A549 (cell line): ENCODE data around the gene MGMT. TPM values are rescaled to one million over a fixed set of nuclear protein-coding genes. Genes with fewer than 3 reads are reported as not detected.
A peak's percentile ranks its signal among the peaks of the same experiment; 100 is the strongest.

Experiments
- ATAC-seq, 2 experiments: fragments of 200-7000 bp in 1 of 2; fragments of >200 bp in 1 of 2; cut with Nextera tagmentation in 1 of 2; cut with Tn5 transposase in 1 of 2; 3 replicates each; pipeline versions ENCODE4 v1.8.0 to v1.9.1; 2018 to 2020; ENCODE audit warnings: mild to moderate bottlenecking in 1 of 2, moderate library complexity in 1 of 2
- CTCF ChIA-PET: fragments of 300-600 bp; sonication (Branson Sonifier 250); formaldehyde crosslinking; extraction: SDS; loops from one replicate; lab custom pipeline; 2021; ENCODE audit warnings: antibody characterized with exemption, inconsistent platforms; lab: Yijun Ruan, JAX
- POLR2A ChIA-PET: fragments of 350-600 bp; formaldehyde crosslinking; extraction: SDS; loops from one replicate; lab custom pipeline; 2021; ENCODE audit warnings: antibody characterized with exemption, inconsistent platforms; lab: Yijun Ruan, JAX
- DNase-seq, 2 experiments: peaks; one replicate each; pipeline versions ENCODE4 v3.0.0 to v3.0.0-alpha.2; 2011 to 2016; ENCODE audit warnings: low read depth in 1 of 2, low spot score in 1 of 2
- FAIRE-seq: peaks from 2 replicates; lab custom pipeline; 2011; peaks lifted over from hg19 to GRCh38; lab: Jason Lieb, UNC
- H3K27ac ChIP-seq, 2 experiments: fragments of >200 bp; sonication (Bioruptor Twin); formaldehyde crosslinking; 3 replicates each; pipeline ENCODE4 v1.5.1; 2016 to 2017
- H3K4me1 ChIP-seq: fragments of >200 bp; sonication (Bioruptor Twin); formaldehyde crosslinking; 3 replicates; pipeline ENCODE4 v1.6.1; 2016
- H3K4me2 ChIP-seq: fragments of >200 bp; sonication (Bioruptor Twin); formaldehyde crosslinking; 3 replicates; pipeline ENCODE4 v1.6.1; 2016
- H3K4me3 ChIP-seq: fragments of >200 bp; sonication (Bioruptor Twin); formaldehyde crosslinking; 3 replicates; pipeline ENCODE4 v1.5.1; 2016
- H3K9me3 ChIP-seq: fragments of >200 bp; sonication (Bioruptor Twin); formaldehyde crosslinking; 3 replicates; pipeline ENCODE4 v1.6.1; 2016
- BHLHE40 ChIP-seq: IDR thresholded peaks from 2 replicates; pipeline ENCODE4 v1.6.1; 2012; ENCODE audit warnings: low read depth, low read length, inconsistent platforms
- CHD4 ChIP-seq: fragments of 200-600 bp; sonication (generic); IDR thresholded peaks from 2 replicates; pipeline ENCODE4 v1.6.1; 2016; ENCODE audit warnings: antibody characterized with exemption, mild to moderate bottlenecking, borderline replicate concordance
- EHF ChIP-seq: fragments of 250-450 bp; sonication (Bioruptor Pico); IDR thresholded peaks from 2 replicates; pipeline ENCODE4 v1.5.0; 2020; ENCODE audit warnings: mild to moderate bottlenecking
- FOSB ChIP-seq: fragments of 250-450 bp; sonication (Bioruptor Pico); IDR thresholded peaks from 2 replicates; pipeline ENCODE4 v1.5.0; 2020; ENCODE audit warnings: mild to moderate bottlenecking, moderate library complexity
- FOXS1 ChIP-seq: fragments of 250-450 bp; sonication (Bioruptor Pico); IDR thresholded peaks from 2 replicates; pipeline ENCODE4 v1.5.0; 2020; ENCODE audit warnings: mild to moderate bottlenecking, moderate library complexity
- HDAC2 ChIP-seq: fragments of 200-600 bp; sonication (generic); IDR thresholded peaks from 2 replicates; pipeline ENCODE4 v1.6.1; 2016
- HOXA7 ChIP-seq: fragments of 250-450 bp; sonication (Bioruptor Pico); IDR thresholded peaks from 2 replicates; pipeline ENCODE4 v1.5.0; 2020; ENCODE audit warnings: mild to moderate bottlenecking, moderate library complexity
- HOXB5 ChIP-seq: fragments of 250-450 bp; sonication (Bioruptor Pico); IDR thresholded peaks from 2 replicates; pipeline ENCODE4 v1.5.0; 2020; ENCODE audit warnings: mild to moderate bottlenecking, moderate library complexity
- MAFK ChIP-seq: fragments of 450-650 bp; IDR thresholded peaks from 2 replicates; pipeline ENCODE4 v1.6.1; 2014; ENCODE audit not compliant: partially characterized antibody
- NR3C1 ChIP-seq: fragments of >200 bp; sonication (Bioruptor Twin); formaldehyde crosslinking; IDR thresholded peaks from 3 replicates; pipeline ENCODE4 v1.6.1; 2017
- POLR2A ChIP-seq: IDR thresholded peaks from 2 replicates; pipeline ENCODE4 v1.6.1; 2012; ENCODE audit warnings: mild to moderate bottlenecking, low read length
- RAD21 ChIP-seq, 2 experiments: fragments of >200 bp in 1 of 2; sonication (Bioruptor Twin) in 1 of 2; formaldehyde crosslinking in 1 of 2; IDR thresholded peaks in 1 of 2; conservative IDR thresholded peaks in 1 of 2; 2 replicates in 1 of 2; 3 replicates in 1 of 2; pipeline ENCODE4 v1.6.1; 2012 to 2018; ENCODE audit warnings: inconsistent platforms in 1 of 2
- ZSCAN20 ChIP-seq: fragments of 250-450 bp; sonication (Bioruptor Pico); IDR thresholded peaks from 2 replicates; pipeline ENCODE4 v1.8.0; 2022; ENCODE audit warnings: mild to moderate bottlenecking, moderate library complexity
- WGBS: methylation state at CpG from one replicate; pipeline ENCODE4 v1.1.6; 2017; ENCODE audit errors: missing lambda C conversion rate; 5-methylcytosine and 5-hydroxymethylcytosine counted together
- polyA plus RNA-seq, 4 experiments: library from polyadenylated mRNA; depleted of rRNA in 3 of 4; stranded (reverse); fragments of >200 nt; fragmentation: RNase III in 1 of 4; extraction: RNeasy Plus Mini Kit Qiagen cat#74134 plus additional on column Dnase treatment in 1 of 4; gene quantifications; 2 replicates in 3 of 4; 3 replicates in 1 of 4; pipeline ENCODE4 v1.2.3, GENCODE V29; 2011 to 2017
- TF ChIP-seq, protein P1 (sequence below): fragments of 150-350 bp; IDR thresholded peaks from 2 replicates; pipeline ENCODE4 v1.6.1; 2014; ENCODE audit warnings: low read depth, mild to moderate bottlenecking, low read length
- TF ChIP-seq, protein P2 (sequence below): fragments of 250-450 bp; sonication (Bioruptor Pico); IDR thresholded peaks from 2 replicates; pipeline ENCODE4 v1.5.0; 2021; ENCODE audit warnings: mild to moderate bottlenecking, moderate library complexity, borderline replicate concordance
- TF ChIP-seq, protein P3 (sequence below): IDR thresholded peaks from 2 replicates; pipeline ENCODE4 v1.6.1; 2012
- TF ChIP-seq, protein P4 (sequence below): fragments of 200-600 bp; sonication (generic); IDR thresholded peaks from 2 replicates; pipeline ENCODE4 v1.6.1; 2016; ENCODE audit warnings: antibody characterized with exemption, mild to moderate bottlenecking, moderate library complexity
- TF ChIP-seq, protein P5 (sequence below): fragments of >200 bp; sonication (Bioruptor Twin); formaldehyde crosslinking; IDR thresholded peaks from 3 replicates; pipeline ENCODE4 v1.6.1; 2016

Gene MGMT
- polyA plus RNA-seq, 2 of the 4 experiments (the other 2 are of a cell fraction) = 4.9 to 5.2 TPM

DNA sequence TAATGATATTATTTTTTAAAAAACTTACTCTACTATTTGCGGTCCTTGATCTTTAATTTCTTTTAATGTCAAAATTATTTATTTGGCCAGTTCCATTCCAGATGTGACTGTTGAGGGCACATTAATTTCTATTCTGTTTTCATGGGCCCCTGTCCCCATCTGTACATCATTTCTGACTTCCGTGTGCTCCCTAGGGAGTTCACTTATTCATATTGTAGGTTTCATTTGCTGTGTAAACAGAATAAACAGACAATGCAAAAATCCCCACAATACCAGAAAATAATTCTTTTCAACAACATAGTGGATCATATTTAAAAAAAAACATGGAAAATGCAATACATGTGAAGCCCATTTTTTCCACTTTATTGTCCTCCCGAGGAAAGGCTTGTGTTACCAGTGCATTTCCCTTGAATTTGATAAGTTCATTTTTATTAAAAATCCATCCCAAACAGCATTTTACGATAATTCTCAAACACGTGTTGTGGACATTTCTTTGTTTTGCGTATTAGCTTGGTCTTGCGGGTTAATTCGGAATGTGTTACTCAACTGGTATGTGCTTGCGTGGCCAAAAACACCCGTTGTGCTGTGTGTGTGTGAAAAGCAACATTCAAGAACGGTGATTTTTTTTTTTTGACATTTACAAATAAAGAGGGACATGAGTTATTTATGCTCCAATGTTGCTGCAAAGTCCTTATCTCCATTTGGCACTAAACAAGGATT, 138.4 kb downstream of the MGMT start:
- CTCF ChIA-PET = no interaction called here
- Histone ChIP-seq H3K9me3 (no peaks in the 10 kb centered on the region), H3K4me2 (no peak overlapping the region)
- WGBS = 56% methylated on average over 11 of the region's 11 CpGs
- no peak for ATAC-seq
- DNase-seq = no peak
- TF ChIP-seq, protein P1, sequence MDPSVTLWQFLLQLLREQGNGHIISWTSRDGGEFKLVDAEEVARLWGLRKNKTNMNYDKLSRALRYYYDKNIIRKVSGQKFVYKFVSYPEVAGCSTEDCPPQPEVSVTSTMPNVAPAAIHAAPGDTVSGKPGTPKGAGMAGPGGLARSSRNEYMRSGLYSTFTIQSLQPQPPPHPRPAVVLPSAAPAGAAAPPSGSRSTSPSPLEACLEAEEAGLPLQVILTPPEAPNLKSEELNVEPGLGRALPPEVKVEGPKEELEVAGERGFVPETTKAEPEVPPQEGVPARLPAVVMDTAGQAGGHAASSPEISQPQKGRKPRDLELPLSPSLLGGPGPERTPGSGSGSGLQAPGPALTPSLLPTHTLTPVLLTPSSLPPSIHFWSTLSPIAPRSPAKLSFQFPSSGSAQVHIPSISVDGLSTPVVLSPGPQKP = no peak
- TF ChIP-seq RAD21 (conservative IDR thresholded peaks at IDR 0.05 in 1 of 2, IDR thresholded peaks at IDR 0.05 in 1 of 2) = no peak
- no peak for TF ChIP-seq FOXS1 (CRISPR knock-in tag)
- no peak for TF ChIP-seq FOSB (CRISPR knock-in tag)
- TF ChIP-seq, protein P2, sequence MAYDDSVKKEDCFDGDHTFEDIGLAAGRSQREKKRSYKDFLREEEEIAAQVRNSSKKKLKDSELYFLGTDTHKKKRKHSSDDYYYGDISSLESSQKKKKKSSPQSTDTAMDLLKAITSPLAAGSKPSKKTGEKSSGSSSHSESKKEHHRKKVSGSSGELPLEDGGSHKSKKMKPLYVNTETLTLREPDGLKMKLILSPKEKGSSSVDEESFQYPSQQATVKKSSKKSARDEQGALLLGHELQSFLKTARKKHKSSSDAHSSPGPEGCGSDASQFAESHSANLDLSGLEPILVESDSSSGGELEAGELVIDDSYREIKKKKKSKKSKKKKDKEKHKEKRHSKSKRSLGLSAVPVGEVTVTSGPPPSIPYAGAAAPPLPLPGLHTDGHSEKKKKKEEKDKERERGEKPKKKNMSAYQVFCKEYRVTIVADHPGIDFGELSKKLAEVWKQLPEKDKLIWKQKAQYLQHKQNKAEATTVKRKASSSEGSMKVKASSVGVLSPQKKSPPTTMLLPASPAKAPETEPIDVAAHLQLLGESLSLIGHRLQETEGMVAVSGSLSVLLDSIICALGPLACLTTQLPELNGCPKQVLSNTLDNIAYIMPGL = no peak
- no peak for TF ChIP-seq HOXB5 (CRISPR knock-in tag)
- TF ChIP-seq, protein P3, sequence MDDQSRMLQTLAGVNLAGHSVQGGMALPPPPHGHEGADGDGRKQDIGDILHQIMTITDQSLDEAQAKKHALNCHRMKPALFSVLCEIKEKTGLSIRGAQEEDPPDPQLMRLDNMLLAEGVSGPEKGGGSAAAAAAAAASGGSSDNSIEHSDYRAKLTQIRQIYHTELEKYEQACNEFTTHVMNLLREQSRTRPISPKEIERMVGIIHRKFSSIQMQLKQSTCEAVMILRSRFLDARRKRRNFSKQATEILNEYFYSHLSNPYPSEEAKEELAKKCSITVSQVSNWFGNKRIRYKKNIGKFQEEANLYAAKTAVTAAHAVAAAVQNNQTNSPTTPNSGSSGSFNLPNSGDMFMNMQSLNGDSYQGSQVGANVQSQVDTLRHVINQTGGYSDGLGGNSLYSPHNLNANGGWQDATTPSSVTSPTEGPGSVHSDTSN = no peak
- TF ChIP-seq HDAC2 = no peak
- TF ChIP-seq NR3C1 = no peak
- TF ChIP-seq HOXA7 = no peak
- TF ChIP-seq BHLHE40 = no peak
- no peak for TF ChIP-seq POLR2A
- TF ChIP-seq, protein P4, sequence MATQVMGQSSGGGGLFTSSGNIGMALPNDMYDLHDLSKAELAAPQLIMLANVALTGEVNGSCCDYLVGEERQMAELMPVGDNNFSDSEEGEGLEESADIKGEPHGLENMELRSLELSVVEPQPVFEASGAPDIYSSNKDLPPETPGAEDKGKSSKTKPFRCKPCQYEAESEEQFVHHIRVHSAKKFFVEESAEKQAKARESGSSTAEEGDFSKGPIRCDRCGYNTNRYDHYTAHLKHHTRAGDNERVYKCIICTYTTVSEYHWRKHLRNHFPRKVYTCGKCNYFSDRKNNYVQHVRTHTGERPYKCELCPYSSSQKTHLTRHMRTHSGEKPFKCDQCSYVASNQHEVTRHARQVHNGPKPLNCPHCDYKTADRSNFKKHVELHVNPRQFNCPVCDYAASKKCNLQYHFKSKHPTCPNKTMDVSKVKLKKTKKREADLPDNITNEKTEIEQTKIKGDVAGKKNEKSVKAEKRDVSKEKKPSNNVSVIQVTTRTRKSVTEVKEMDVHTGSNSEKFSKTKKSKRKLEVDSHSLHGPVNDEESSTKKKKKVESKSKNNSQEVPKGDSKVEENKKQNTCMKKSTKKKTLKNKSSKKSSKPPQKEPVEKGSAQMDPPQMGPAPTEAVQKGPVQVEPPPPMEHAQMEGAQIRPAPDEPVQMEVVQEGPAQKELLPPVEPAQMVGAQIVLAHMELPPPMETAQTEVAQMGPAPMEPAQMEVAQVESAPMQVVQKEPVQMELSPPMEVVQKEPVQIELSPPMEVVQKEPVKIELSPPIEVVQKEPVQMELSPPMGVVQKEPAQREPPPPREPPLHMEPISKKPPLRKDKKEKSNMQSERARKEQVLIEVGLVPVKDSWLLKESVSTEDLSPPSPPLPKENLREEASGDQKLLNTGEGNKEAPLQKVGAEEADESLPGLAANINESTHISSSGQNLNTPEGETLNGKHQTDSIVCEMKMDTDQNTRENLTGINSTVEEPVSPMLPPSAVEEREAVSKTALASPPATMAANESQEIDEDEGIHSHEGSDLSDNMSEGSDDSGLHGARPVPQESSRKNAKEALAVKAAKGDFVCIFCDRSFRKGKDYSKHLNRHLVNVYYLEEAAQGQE = no peak
- no peak for TF ChIP-seq CHD4
- no peak for TF ChIP-seq ZSCAN20 (CRISPR knock-in tag)
- TF ChIP-seq, protein P5, sequence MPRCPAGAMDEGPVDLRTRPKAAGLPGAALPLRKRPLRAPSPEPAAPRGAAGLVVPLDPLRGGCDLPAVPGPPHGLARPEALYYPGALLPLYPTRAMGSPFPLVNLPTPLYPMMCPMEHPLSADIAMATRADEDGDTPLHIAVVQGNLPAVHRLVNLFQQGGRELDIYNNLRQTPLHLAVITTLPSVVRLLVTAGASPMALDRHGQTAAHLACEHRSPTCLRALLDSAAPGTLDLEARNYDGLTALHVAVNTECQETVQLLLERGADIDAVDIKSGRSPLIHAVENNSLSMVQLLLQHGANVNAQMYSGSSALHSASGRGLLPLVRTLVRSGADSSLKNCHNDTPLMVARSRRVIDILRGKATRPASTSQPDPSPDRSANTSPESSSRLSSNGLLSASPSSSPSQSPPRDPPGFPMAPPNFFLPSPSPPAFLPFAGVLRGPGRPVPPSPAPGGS = no peak
- TF ChIP-seq, all 56 proteins: peak for 0
- no peak overlapping the region for H3K4me3 ChIP-seq
- no peak for FAIRE-seq
- no peak overlapping the region for H3K27ac ChIP-seq
- H3K4me1 ChIP-seq = no peaks in the 10 kb centered on the region
- POLR2A ChIA-PET = no interaction called here

DNA sequence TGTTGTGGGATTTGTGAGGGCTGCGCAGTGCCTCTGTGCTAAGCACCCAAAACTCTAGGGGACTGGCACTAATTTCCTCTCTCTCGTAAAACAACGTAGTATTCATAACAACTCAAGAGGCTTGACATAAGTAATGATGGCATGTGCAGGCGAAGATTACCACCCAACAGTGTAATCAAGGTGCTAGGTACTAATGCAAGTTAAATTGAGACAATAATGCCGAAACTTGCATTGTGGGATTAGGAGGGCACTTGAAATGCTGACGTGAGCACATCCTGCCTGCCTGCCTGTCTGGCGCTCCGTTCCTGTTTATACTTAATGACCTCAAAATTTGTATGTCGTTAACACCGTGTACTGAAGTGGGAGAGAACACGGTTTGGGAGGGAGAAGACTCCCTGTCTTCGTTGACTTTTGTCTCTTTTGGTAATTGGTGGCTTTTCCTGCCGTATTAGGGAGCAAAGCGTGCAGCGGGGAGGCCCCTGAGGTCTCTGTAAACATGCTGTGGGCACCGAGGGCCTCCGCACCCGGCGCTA, 139.0 kb downstream of the MGMT start:
- ChIA-PET POLR2A (no interaction called here), CTCF (no interaction called here)
- Histone ChIP-seq H3K9me3 (no peaks in the 10 kb centered on the region), H3K4me3 (no peak overlapping the region), H3K27ac (no peak overlapping the region), H3K4me1 (no peaks in the 10 kb centered on the region), H3K4me2 (no peak overlapping the region)
- no peak for FAIRE-seq
- no peak for DNase-seq
- TF ChIP-seq EHF (CRISPR knock-in tag) = no peak
- TF ChIP-seq MAFK = peak; percentile 46
- WGBS = 58% methylated on average over 19 of the region's 19 CpGs
- no peak for ATAC-seq
